Ishikawa (cell line): ENCODE data around the gene SNTG2.

Experiments
- EP300 ChIP-seq: IDR thresholded peaks from 2 replicates; pipeline ENCODE4 v1.6.1; 2012; ENCODE audit warnings: borderline replicate concordance
- REST ChIP-seq: IDR thresholded peaks from 2 replicates; pipeline ENCODE4 v1.6.1; 2012; ENCODE audit warnings: low read depth, mild to moderate bottlenecking

DNA sequence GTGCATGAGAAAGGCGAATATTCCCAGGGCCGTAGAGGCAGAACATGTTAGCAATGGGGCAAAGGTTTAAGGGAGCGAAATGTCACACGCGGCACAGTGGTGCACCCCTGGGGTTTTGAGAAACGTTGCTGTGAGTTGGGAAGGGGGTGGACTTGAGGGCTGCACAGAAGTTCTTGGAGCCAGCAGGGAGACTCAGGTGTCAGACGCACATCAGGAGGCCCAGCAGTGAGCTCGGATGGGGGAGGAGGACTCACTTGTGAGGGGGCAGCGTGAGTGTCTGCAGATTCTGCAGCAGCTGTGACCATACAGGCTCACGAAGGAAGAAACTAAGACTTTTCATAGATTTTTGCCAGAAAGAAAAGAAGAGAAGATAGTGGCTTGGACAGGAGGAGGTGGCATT, 218.2 kb downstream of the SNTG2 start:
- no peak for TF ChIP-seq EP300
- no peak for TF ChIP-seq REST
